HG02571 (cell line): ENCODE measurements around the gene LDLRAD4.

Source experiments
- ATAC-seq: cut with Tn5 transposase; IDR thresholded peaks from one replicate; pipeline ENCODE4 v1.9.1; 2021; ENCODE audit warnings: mild to moderate bottlenecking, moderate library complexity; ENCODE audit not compliant: unreplicated experiment

LDLRAD4 gene

GRCh38 chr18:13541621-13542519 is 323.3 kb downstream of the LDLRAD4 start:
- no peak for ATAC-seq

- no peak for ATAC-seq
Measured at GRCh38 chr18:13542520-13542847, 323.9 kb downstream of the LDLRAD4 start.

GRCh38 chr18:13543144-13543543 is 324.6 kb downstream of the LDLRAD4 start:
- no peak for ATAC-seq

- ATAC-seq: no peak
Measured at GRCh38 chr18:13543811-13544732, 325.5 kb downstream of the LDLRAD4 start.

- no peak for ATAC-seq
Measured at GRCh38 chr18:13544953-13545352, 326.4 kb downstream of the LDLRAD4 start.

GRCh38 chr18:13545514-13545913 is 327.0 kb downstream of the LDLRAD4 start:
- no peak for ATAC-seq

GRCh38 chr18:13545955-13546354 is 327.4 kb downstream of the LDLRAD4 start:
- ATAC-seq: no peak

GRCh38 chr18:13546638-13547037 is 328.1 kb downstream of the LDLRAD4 start:
- ATAC-seq: no peak

GRCh38 chr18:13547347-13547746 is 328.8 kb downstream of the LDLRAD4 start:
- ATAC-seq: no peak

GRCh38 chr18:13548106-13548819 is 329.7 kb downstream of the LDLRAD4 start:
- ATAC-seq: no peak

- no peak for ATAC-seq
Measured at GRCh38 chr18:13548966-13549879, 330.7 kb downstream of the LDLRAD4 start.

GRCh38 chr18:13549880-13550232 is 331.3 kb downstream of the LDLRAD4 start:
- no peak for ATAC-seq

- ATAC-seq: no peak
Measured at GRCh38 chr18:13550418-13551304, 332.1 kb downstream of the LDLRAD4 start.

GRCh38 chr18:13551305-13551603 is 332.7 kb downstream of the LDLRAD4 start:
- ATAC-seq: no peak

- no peak for ATAC-seq
Measured at GRCh38 chr18:13551841-13552733, 333.5 kb downstream of the LDLRAD4 start.

- ATAC-seq: no peak
Measured at GRCh38 chr18:13553449-13553848, 334.9 kb downstream of the LDLRAD4 start.

GRCh38 chr18:13555192-13555591 is 336.6 kb downstream of the LDLRAD4 start:
- no peak for ATAC-seq

GRCh38 chr18:13555865-13556264 is 337.3 kb downstream of the LDLRAD4 start:
- ATAC-seq: no peak
